Measurements from ENCODE around the gene TMTC2. TPM values are rescaled to one million over a fixed set of nuclear protein-coding genes. Genes with fewer than 3 reads are reported as not detected.

The TMTC2 gene
- total and polyA plus RNA-seq, 2 experiments from 2014 or later = 0.36 to 5.6 TPM

GRCh38 chr12:82688596-82688995, 1.9 kb downstream of the TMTC2 start:
- Histone ChIP-seq H3K36me3 (ENCODE audit: low read depth) (no peaks in the 10 kb centered on the region), H4K20me1 (ENCODE audit: insufficient read depth) (no peaks in the 10 kb centered on the region), H3K27me3 (replicated peaks; ENCODE audit: insufficient read depth) (0 out of 2 replicates have a peak, but pooled peaks cover 4% of the 10 kb centered on the region), H2AFZ (peak overlapping the region; percentile 94), H3K4me2 (ENCODE audit: unreplicated experiment) (peak overlapping the region; percentile 90), H3K9me3 (ENCODE audit: low read depth) (no peaks in the 10 kb centered on the region), H3K4me3 (peak overlapping the region; percentile 98), H3K9ac (no peak overlapping the region), H3K27ac (no peak overlapping the region), H3F3A (ENCODE audit: insufficient read depth) (no peaks in the 10 kb centered on the region), H3K79me2 (ENCODE audit: insufficient read depth) (0 out of 2 replicates have a peak, but pooled peaks cover 4% of the 10 kb centered on the region), H3K9me2 (ENCODE audit: insufficient read depth) (no peaks in the 10 kb centered on the region), H3K4me1 (ENCODE audit: insufficient read depth) (peaks cover 5% of the 10 kb centered on the region)
- 33 to 38% methylated on average over 7 of the region's 7 CpGs for WGBS, 2 experiments (ENCODE audit: low coverage in 1 of 2, low lambda C conversion rate in 2 of 2, missing lambda C conversion rate in 2 of 2)
- no peak for DNase-seq
- TF ChIP-seq EZH2 (IDR thresholded peaks at IDR 0.05; ENCODE audit: insufficient read depth, poor library complexity, severe bottlenecking) (no peak), EZH2phosphoT487 (IDR thresholded peaks at IDR 0.05; ENCODE audit: insufficient read depth, low read depth) (no peak)
- in situ Hi-C loops (cut with MboI) = loop anchor here (25.0 kb wide), 2 partner anchors 1699 to 1799 kb away; no protein-coding TSS in a partner anchor

- Histone ChIP-seq H3K36me3 (ENCODE audit: low read depth) (no peaks in the 10 kb centered on the region), H2AFZ (no peak overlapping the region), H3K4me3 (no peak overlapping the region), H3K9me3 (ENCODE audit: low read depth) (no peaks in the 10 kb centered on the region), H3K27me3 (replicated peaks; ENCODE audit: insufficient read depth) (no peaks in the 10 kb centered on the region), H4K20me1 (ENCODE audit: insufficient read depth) (no peaks in the 10 kb centered on the region), H3F3A (ENCODE audit: insufficient read depth) (0 out of 2 replicates have a peak, but pooled peaks cover 7% of the 10 kb centered on the region), H3K4me2 (ENCODE audit: unreplicated experiment) (no peak overlapping the region), H3K9ac (no peak overlapping the region), H3K79me2 (ENCODE audit: insufficient read depth) (0 out of 2 replicates have a peak, but pooled peaks cover 4% of the 10 kb centered on the region), H3K27ac (no peak overlapping the region), H3K4me1 (ENCODE audit: insufficient read depth) (peaks cover 13% of the 10 kb centered on the region), H3K9me2 (ENCODE audit: insufficient read depth) (no peaks in the 10 kb centered on the region)
- in situ Hi-C loops (cut with MboI) = loop anchor here (25.0 kb wide), 2 partner anchors 1697 to 1797 kb away; no protein-coding TSS in a partner anchor
- TF ChIP-seq EZH2 (IDR thresholded peaks at IDR 0.05; ENCODE audit: insufficient read depth, poor library complexity, severe bottlenecking) = no peak
- no peak for TF ChIP-seq EZH2phosphoT487 (IDR thresholded peaks at IDR 0.05; ENCODE audit: insufficient read depth, low read depth)
- no peak for DNase-seq
- 88 to 93% methylated on average over 1 of the region's 1 CpG for WGBS, 2 experiments (ENCODE audit: low coverage in 1 of 2, low lambda C conversion rate in 2 of 2, missing lambda C conversion rate in 2 of 2)
These were observed 3.3 kb downstream of the TMTC2 start for GRCh38 chr12:82690006-82690405.

- 89 to 96% methylated on average over 1 of the region's 1 CpG for WGBS, 2 experiments (ENCODE audit: low coverage in 1 of 2, low lambda C conversion rate in 2 of 2, missing lambda C conversion rate in 2 of 2)
- H3K4me3 ChIP-seq = no peak overlapping the region
- DNase-seq = no peak
- H3K36me3 ChIP-seq (ENCODE audit: low read depth) = no peaks in the 10 kb centered on the region
- in situ Hi-C loops (cut with MboI) = loop anchor here (25.0 kb wide), 2 partner anchors 1696 to 1796 kb away; no protein-coding TSS in a partner anchor
- no peaks in the 10 kb centered on the region for H3K27me3 ChIP-seq (replicated peaks; ENCODE audit: insufficient read depth)
- H3K27ac ChIP-seq = no peak overlapping the region
- no peak overlapping the region for H3K9ac ChIP-seq
- H3F3A ChIP-seq (ENCODE audit: insufficient read depth) = peaks cover 19% of the 10 kb centered on the region; the same call in 1 of the 2 replicates
- H4K20me1 ChIP-seq (ENCODE audit: insufficient read depth) = no peaks in the 10 kb centered on the region
- 0 out of 2 replicates have a peak, but pooled peaks cover 4% of the 10 kb centered on the region for H3K79me2 ChIP-seq (ENCODE audit: insufficient read depth)
- no peak overlapping the region for H3K4me2 ChIP-seq (ENCODE audit: unreplicated experiment)
- H3K9me2 ChIP-seq (ENCODE audit: insufficient read depth) = no peaks in the 10 kb centered on the region
- H3K4me1 ChIP-seq (ENCODE audit: insufficient read depth) = peaks cover 28% of the 10 kb centered on the region
- H2AFZ ChIP-seq = no peak overlapping the region
- TF ChIP-seq EZH2 (IDR thresholded peaks at IDR 0.05; ENCODE audit: insufficient read depth, poor library complexity, severe bottlenecking) = no peak
- TF ChIP-seq EZH2phosphoT487 (IDR thresholded peaks at IDR 0.05; ENCODE audit: insufficient read depth, low read depth) = no peak
- H3K9me3 ChIP-seq (ENCODE audit: low read depth) = no peaks in the 10 kb centered on the region
These were observed 4.8 kb downstream of the TMTC2 start for GRCh38 chr12:82691513-82691912.

GRCh38 chr12:82694276-82694675, 7.6 kb downstream of the TMTC2 start:
- Histone ChIP-seq H3K9ac (no peak overlapping the region), H3K27me3 (replicated peaks; ENCODE audit: insufficient read depth) (no peaks in the 10 kb centered on the region), H3K9me2 (ENCODE audit: insufficient read depth) (no peaks in the 10 kb centered on the region), H3K9me3 (ENCODE audit: low read depth) (no peaks in the 10 kb centered on the region), H3K79me2 (ENCODE audit: insufficient read depth) (no peaks in the 10 kb centered on the region), H3K27ac (no peak overlapping the region), H4K20me1 (ENCODE audit: insufficient read depth) (no peaks in the 10 kb centered on the region), H3K4me2 (ENCODE audit: unreplicated experiment) (peak overlapping the region; percentile 22), H3K36me3 (ENCODE audit: low read depth) (no peaks in the 10 kb centered on the region), H3F3A (ENCODE audit: insufficient read depth) (peaks cover 19% of the 10 kb centered on the region; the same call in 1 of the 2 replicates), H3K4me1 (ENCODE audit: insufficient read depth) (peaks cover 25% of the 10 kb centered on the region), H3K4me3 (no peak overlapping the region), H2AFZ (no peak overlapping the region)
- DNase-seq = no peak
- whole genome bisulfite sequencing, 2 experiments (ENCODE audit: low coverage in 1 of 2, low lambda C conversion rate in 2 of 2, missing lambda C conversion rate in 2 of 2) = 92 to 96% methylated on average over 3 of the region's 3 CpGs
- TF ChIP-seq EZH2phosphoT487 (IDR thresholded peaks at IDR 0.05; ENCODE audit: insufficient read depth, low read depth) = no peak
- no peak for TF ChIP-seq EZH2 (IDR thresholded peaks at IDR 0.05; ENCODE audit: insufficient read depth, poor library complexity, severe bottlenecking)
- in situ Hi-C loops (cut with MboI) = loop anchor here (25.0 kb wide), 2 partner anchors 1693 to 1793 kb away; no protein-coding TSS in a partner anchor

All from GM23248 (cell line).